ENCODE data around the gene HYAL3.
A peak's percentile ranks its signal among the peaks of the same experiment; 100 is the strongest.
"Not testable (repeated sequence)": the region's sequence is repeated elsewhere in the genome, so short reads cannot be mapped to it uniquely, and the experiment has no call there.

HYAL3 gene

DNA sequence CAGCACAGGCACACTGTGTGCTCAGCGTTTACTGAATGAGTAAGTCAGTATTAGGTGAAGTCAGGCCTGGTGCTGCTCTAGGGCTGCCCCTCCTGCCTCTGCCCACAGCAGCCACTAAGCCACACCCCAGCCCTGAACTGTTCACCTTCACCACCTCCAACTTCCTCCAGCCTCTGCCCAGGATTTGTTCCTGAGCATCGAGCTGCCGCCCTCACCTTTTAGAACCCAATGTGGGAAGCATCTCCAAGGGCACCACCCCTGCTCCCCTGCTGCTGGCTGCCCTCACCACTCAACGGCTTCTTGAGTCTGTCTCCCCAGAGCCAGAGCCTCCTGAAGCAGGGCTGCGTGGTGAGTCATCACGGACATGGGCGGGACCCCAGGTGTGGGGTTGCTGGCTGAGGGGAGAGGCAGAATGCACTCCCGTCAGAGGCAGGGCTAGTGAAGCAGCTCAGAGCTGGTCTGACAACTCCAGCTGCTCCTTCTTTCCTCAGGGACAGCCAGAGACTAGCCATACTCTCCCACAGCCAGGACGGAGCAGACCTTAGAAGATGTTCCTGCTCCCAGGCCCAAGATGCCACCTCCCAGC, 17.5 kb upstream of the HYAL3 start:
- peak; percentile 59 to 63 for DNase-seq (ENCODE audit: low read depth in 2 of 2, low spot score in 1 of 2)

DNA sequence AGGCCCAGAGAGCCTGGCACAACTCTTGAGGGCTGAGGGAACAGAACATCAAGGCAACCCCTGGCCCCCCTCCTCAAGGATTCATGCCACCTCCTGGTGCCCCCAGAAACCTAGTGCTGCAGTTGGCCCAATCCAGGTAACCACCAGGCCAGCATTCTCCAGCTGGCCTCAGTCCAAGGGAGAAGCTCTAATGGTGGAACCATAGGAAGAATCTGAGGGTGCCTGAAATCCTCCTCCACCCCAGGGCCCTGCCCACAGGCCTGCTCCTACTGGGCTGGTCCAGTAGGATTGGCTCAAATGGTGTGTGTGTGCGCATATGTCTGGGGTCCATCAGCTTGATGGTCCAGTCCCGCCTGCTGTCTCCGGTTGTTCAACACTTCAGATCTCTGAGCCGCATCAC, 15.6 kb upstream of the HYAL3 start:
- DNase-seq (ENCODE audit: low read depth in 2 of 2, low spot score in 1 of 2) = no peak

DNA sequence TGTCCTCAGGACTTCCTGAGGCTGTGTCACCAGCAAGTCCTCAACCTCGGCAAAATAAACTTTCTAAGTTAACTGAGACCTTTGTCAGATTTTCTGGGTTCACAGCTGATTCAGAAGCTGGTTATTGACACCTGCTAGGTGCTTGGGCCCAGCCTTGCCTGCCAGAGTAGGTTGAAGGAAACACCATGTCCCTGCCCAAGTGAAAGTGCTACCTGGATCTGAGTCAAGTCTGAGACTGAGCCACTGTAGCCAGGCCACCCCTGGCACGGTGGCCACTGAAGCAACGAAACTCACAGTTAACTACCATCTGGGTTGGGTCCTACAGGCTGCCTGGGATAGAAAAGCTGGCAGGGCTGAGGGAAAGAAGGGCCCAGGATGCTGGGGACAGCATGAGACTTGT, 15.1 kb upstream of the HYAL3 start:
- DNase-seq (ENCODE audit: low read depth in 2 of 2, low spot score in 1 of 2) = no peak

- not testable (repeated sequence) for DNase-seq (ENCODE audit: low read depth in 2 of 2, low spot score in 1 of 2)
Observed at GRCh38 chr3:50312041-50312440, 12.8 kb upstream of the HYAL3 start.

DNA sequence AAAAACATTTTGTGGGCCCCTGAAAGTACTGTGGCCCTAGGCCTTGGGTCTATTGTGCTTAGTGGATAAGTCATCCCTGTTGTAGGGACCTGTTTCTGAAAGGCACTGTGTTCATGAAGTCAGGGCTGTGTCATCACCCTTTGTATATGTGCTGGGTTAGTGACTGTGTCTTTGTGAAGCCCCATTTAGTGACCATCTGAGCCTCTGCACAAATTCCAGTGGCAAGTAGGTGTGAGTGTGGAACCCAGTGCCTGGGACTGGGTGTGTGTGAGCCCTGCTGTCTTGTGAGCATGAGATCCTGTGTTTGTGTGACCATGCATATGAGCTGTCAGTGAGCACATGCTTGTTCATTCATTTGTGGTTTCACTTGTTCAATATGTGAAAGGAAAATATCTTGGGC, 5.4 kb upstream of the HYAL3 start:
- DNase-seq (ENCODE audit: low read depth in 2 of 2, low spot score in 1 of 2) = no peak

DNA sequence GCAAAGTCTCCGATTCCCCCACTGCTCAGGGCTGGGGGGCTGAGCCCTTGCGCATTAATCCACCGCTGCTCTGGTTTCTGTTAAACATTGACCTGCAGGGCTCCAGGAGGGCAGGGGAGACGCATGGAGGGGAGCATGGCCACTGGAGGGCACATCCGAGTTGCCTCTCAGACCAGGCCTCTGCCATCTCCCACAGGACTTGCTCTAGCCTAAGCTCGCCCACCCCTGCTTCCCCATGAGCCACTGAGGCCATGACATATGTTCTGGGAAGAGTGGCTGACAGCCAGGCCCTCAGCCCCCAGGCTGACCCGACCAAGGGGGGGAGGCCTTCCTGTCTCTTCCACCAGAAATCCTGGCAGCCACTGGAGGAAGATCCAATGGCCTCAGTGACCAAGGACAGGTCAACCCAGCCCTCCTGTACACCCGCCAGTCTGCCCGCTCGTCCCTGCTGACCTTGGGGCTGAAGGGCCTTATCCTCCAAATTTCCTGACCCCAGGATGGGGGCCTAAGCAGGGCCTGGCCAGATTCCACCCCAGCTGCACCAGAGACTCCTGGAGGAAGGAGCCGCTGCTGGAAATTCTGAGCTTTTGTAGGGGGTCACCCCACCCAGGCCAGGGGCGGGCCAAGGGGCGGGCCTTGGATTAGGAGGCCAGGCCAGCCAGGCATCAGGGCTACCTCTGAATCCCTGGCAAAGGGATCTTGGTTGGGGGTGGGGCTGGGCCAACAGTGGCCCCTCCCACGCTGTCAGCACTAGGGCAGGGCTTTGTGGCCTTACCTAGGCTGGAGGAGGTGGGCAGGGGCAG, 4.0 kb upstream of the HYAL3 start, which contains the start of gene HYAL1:
Gene HYAL1 (minus strand): TSS at position 562 of the 803 bp plus-strand sequence. CDS start 618 bp downstream, outside the sequence.
- DNase-seq (ENCODE audit: low read depth in 2 of 2, low spot score in 1 of 2) = no peak

DNA sequence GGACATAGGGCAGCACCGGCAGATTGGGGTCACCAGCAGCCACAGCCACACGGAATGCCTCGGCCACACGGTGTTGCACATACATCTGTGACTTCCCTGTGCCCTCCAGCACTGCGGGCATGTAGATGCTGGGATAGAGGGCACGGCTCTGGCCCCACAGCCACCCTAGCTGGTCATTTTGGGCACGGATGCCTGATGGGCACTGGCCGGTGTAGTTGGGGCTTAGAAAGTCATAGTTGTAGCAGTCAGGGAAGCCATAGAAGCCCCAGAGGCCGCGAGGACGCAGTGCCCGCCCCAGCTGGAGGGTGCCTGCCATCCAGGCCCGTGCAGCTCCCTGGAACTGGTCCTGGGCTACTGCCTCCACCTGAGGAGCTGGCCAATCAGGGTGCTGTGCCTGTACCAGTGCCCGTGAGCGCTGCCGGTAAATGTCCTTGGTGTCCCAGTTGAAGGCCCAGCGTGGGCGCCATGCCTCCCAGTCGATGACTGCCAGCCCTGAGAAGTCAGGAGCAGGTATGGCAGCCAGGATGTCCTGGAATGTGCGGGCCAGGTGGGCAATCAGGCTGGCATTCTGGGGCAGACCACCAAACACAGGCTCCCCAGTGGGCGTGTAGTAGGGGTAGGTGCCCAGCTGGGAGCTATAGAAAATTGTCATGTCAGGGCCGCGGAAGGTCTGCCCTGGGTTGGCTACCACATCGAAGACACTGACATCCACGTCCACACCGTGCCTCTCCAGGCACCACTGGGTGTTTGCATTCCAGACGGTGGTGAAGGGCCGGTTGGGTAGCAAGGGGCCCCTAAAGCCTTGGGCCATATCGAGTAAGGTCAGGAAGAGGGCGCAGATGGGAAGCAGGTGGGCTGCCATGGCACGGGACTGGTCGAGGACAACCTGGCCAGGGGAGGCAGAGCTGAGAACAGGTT, 3.1 kb upstream of the HYAL3 start:
- DNase-seq (ENCODE audit: low read depth in 2 of 2, low spot score in 1 of 2) = no peak

DNA sequence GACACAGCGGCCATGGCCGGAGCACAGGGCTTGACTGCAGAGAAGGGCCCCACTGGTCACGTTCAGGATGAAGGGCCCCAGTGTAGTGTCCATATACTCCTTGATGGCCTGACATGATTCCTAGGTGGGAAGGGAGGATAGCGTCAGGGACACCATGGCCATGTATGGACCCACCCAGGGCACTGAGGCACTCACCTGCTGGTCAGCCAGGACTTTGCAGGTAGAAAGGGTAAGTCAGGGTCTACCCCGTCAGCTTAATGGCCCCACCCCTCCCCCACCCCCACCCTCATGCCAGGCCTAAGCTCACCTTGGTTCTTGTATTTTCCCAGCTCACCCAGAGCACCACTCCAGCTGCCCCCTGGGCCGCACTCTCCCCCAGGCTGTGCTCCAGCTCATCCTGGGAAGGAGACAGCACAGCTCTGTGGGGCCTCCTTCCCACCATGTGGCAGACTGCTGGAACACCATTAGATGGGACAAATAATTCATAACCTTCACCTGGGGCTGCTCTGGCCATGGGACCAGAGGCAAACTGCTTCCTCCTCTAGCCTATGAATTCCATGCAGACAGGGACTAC, 1.6 kb upstream of the HYAL3 start:
- no peak for DNase-seq (ENCODE audit: low read depth in 2 of 2, low spot score in 1 of 2)

GRCh38 chr3:50299929-50300680, 900 bp upstream of the HYAL3 start:
- no peak for DNase-seq (ENCODE audit: low read depth in 2 of 2, low spot score in 1 of 2)

DNA sequence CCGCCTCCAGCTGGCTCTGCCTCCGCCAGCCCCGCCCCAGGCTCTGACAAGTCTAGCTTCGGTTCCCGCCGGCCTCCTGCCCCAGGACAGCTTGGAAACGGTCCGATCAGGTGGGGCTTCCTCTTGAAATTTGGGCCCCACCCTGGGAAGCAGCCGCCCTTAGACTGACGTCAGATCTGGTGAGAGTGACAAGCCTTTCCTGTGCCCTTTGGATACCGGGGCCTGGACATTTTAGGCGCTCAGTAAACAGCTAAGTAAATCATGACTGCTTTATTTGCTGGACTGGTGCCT, 378 bp upstream of the HYAL3 start:
- DNase-seq (ENCODE audit: low read depth in 2 of 2, low spot score in 1 of 2) = no peak

GRCh38 chr3:50297896-50298725, 1.1 kb downstream of the HYAL3 start:
- no peak for DNase-seq (ENCODE audit: low read depth in 2 of 2, low spot score in 1 of 2)

GRCh38 chr3:50297384-50297775, 1.8 kb downstream of the HYAL3 start:
- DNase-seq (ENCODE audit: low read depth in 2 of 2, low spot score in 1 of 2) = no peak

- no peak for DNase-seq (ENCODE audit: low read depth in 2 of 2, low spot score in 1 of 2)
Observed at GRCh38 chr3:50296721-50297383, 2.4 kb downstream of the HYAL3 start.

DNA sequence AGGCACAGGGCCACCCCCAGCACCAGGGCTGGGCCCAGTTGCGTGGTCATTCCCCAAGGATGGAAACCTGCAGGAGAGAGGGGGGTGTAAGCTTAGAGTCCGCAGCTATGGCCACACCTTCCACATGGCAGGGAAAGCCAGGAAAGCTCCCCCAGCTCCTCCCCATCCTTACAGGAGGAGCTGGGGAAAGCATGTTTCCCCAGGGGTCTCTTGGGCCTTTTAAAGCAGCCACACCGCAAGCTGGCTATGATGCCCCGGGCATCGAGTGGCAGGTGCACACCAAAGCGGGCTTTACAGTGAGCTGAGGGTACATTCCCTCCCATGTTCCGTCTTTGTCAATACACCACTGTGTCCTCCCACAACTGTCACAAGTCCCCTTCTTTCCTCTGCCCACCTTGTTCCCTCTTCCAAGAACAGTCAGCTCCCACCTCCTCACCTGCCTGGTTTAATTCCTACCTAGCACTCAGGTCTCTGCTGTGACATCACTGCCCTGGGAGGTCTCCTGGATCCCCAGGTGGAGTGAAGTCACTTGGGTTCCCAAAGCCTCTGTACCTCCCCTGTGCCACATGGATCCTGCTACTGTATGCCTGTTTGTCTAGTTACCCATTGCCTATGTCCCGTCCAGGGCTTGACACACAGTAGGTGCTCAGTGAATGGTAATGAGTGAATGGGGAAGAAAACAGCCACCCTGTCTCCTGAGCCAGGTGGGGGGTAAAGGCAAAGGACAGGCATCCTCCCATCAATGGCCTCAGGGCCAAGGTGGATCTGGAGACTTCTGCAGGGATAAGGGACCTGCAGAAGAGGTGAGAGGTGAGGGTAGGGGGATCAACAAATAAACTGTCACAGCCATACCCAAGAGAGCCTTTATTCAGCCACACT, 3.4 kb downstream of the HYAL3 start:
- DNase-seq (ENCODE audit: low read depth in 2 of 2, low spot score in 1 of 2) = no peak

- DNase-seq (ENCODE audit: low read depth in 2 of 2, low spot score in 1 of 2) = no peak
Observed at GRCh38 chr3:50294492-50295403, 4.5 kb downstream of the HYAL3 start.

DNA sequence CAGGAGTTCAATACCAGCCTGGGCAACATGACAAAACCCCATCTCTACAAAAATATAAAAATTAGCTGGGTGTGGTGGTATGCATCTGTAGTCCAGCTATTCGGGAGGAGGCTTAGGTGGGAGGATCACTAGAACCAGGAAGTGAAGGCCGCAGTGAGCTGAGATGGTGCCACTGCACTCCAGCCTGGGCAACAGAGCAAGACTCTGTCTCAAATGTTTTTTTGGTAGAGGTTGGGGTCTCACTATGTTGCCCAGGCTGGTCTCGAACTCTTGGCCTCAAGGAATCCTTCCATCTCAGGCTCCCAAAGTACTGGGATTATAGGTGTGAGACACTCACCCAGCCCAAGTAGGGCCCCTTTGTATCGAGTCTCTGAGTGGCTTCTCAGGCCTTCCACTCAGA, 5.1 kb downstream of the HYAL3 start:
- no peak for DNase-seq (ENCODE audit: low read depth in 2 of 2, low spot score in 1 of 2)

GRCh38 chr3:50293079-50293801, 6.0 kb downstream of the HYAL3 start:
- no peak for DNase-seq (ENCODE audit: low read depth in 2 of 2, low spot score in 1 of 2)
